H9 (cell line): ENCODE results near the gene RIBC2. TPM values are rescaled to one million over a fixed set of nuclear protein-coding genes. Genes with fewer than 3 reads are reported as not detected.

ENCODE experiments used
- DNase-seq: peaks from one replicate; pipeline ENCODE4 v3.0.0-alpha.2; 2017
- H2AFZ ChIP-seq: one replicate; pipeline ENCODE4 v1.6.1; 2013; ENCODE audit warnings: mild to moderate bottlenecking, low read length, control low read depth, moderate library complexity
- H2AK5ac ChIP-seq: 2 replicates; pipeline ENCODE4 v1.6.1; 2013; ENCODE audit warnings: low read length, control low read depth, mixed read lengths; ENCODE audit not compliant: insufficient read length
- H2BK120ac ChIP-seq: one replicate; pipeline ENCODE4 v1.6.1; 2013; ENCODE audit warnings: low read depth, mild to moderate bottlenecking, low read length, control low read depth, inconsistent platforms; ENCODE audit not compliant: poor library complexity, severe bottlenecking
- H2BK12ac ChIP-seq: 2 replicates; pipeline ENCODE4 v1.6.1; 2013; ENCODE audit warnings: low read length, control low read depth, mixed read lengths, low read depth; ENCODE audit not compliant: insufficient read length
- H2BK15ac ChIP-seq: 2 replicates; pipeline ENCODE4 v1.6.1; 2013; ENCODE audit warnings: low read depth, low read length, control low read depth
- H2BK20ac ChIP-seq: one replicate; pipeline ENCODE4 v1.6.1; 2013; ENCODE audit warnings: low read depth, mild to moderate bottlenecking, low read length, control low read depth, inconsistent platforms; ENCODE audit not compliant: poor library complexity, severe bottlenecking
- H2BK5ac ChIP-seq: 2 replicates; pipeline ENCODE4 v1.6.1; 2013; ENCODE audit warnings: low read length, control low read depth, mixed read lengths; ENCODE audit not compliant: insufficient read length
- H3K14ac ChIP-seq: 2 replicates; pipeline ENCODE4 v1.6.1; 2013; ENCODE audit warnings: low read length, control low read depth; ENCODE audit not compliant: insufficient read depth
- H3K18ac ChIP-seq: 2 replicates; pipeline ENCODE4 v1.6.1; 2013; ENCODE audit warnings: low read depth, mild to moderate bottlenecking, mixed read lengths, low read length, control low read depth; ENCODE audit not compliant: insufficient read length
- H3K23ac ChIP-seq: 2 replicates; pipeline ENCODE4 v1.6.1; 2013; ENCODE audit warnings: low read length, control low read depth, mixed read lengths, low read depth; ENCODE audit not compliant: insufficient read length
- H3K23me2 ChIP-seq: 2 replicates; pipeline ENCODE4 v1.6.1; 2013; ENCODE audit warnings: low read depth, mild to moderate bottlenecking, mixed read lengths, low read length, control low read depth; ENCODE audit not compliant: insufficient read length, poor library complexity, severe bottlenecking
- H3K27ac ChIP-seq: 2 replicates; pipeline ENCODE4 v1.5.1; 2013; ENCODE audit warnings: low read length, control low read depth, mixed read lengths, low read depth; ENCODE audit not compliant: insufficient read length
- H3K27me3 ChIP-seq: 2 replicates; pipeline ENCODE4 v1.6.1; 2013; ENCODE audit warnings: low read length, control low read depth, inconsistent platforms; ENCODE audit not compliant: insufficient read depth
- H3K4ac ChIP-seq: 2 replicates; pipeline ENCODE4 v1.6.1; 2013; ENCODE audit warnings: low read depth, mild to moderate bottlenecking, control low read depth, inconsistent platforms, low read length, moderate library complexity
- H3K4me1 ChIP-seq: 2 replicates; pipeline ENCODE4 v1.6.1; 2013; ENCODE audit warnings: low read length, control low read depth, inconsistent platforms; ENCODE audit not compliant: insufficient read depth
- H3K4me2 ChIP-seq: 2 replicates; pipeline ENCODE4 v1.6.1; 2013; ENCODE audit warnings: low read length, control low read depth, mixed read lengths; ENCODE audit not compliant: insufficient read length, insufficient read depth
- H3K56ac ChIP-seq: 2 replicates; pipeline ENCODE4 v1.6.1; 2013; ENCODE audit warnings: low read depth, mild to moderate bottlenecking, mixed read lengths, low read length, control low read depth; ENCODE audit not compliant: insufficient read length
- H3K79me1 ChIP-seq: 2 replicates; pipeline ENCODE4 v1.6.1; 2013; ENCODE audit warnings: low read depth, mild to moderate bottlenecking, moderate library complexity, low read length, control low read depth, inconsistent platforms; ENCODE audit not compliant: insufficient read depth, poor library complexity, severe bottlenecking
- H3K79me2 ChIP-seq: 2 replicates; pipeline ENCODE4 v1.6.1; 2013; ENCODE audit warnings: low read length, control low read depth, inconsistent platforms; ENCODE audit not compliant: insufficient read depth
- H3K9ac ChIP-seq: 2 replicates; pipeline ENCODE4 v1.6.1; 2013; ENCODE audit warnings: low read length, control low read depth, mixed read lengths; ENCODE audit not compliant: insufficient read length; ENCODE audit errors: extremely low read depth
- H3K9me3 ChIP-seq: one replicate; pipeline ENCODE4 v1.6.1; 2013; ENCODE audit warnings: low read depth, low read length, inconsistent platforms; ENCODE audit not compliant: control insufficient read depth
- H3T11ph ChIP-seq: one replicate; pipeline ENCODE4 v1.6.1; 2013; ENCODE audit warnings: mild to moderate bottlenecking, low read length, control low read depth, inconsistent platforms
- H4K20me1 ChIP-seq: one replicate; pipeline ENCODE4 v1.6.1; 2013; ENCODE audit not compliant: control insufficient read depth, insufficient read length, insufficient read depth
- H4K5ac ChIP-seq: 2 replicates; pipeline ENCODE4 v1.6.1; 2013; ENCODE audit warnings: low read depth, mild to moderate bottlenecking, mixed read lengths, low read length, control low read depth; ENCODE audit not compliant: insufficient read length
- H4K8ac ChIP-seq: replicated peaks from 2 replicates; pipeline ENCODE4 v1.6.1; 2013; ENCODE audit warnings: low read length, control low read depth, mixed read lengths, low read depth; ENCODE audit not compliant: insufficient read length
- H4K91ac ChIP-seq: 2 replicates; pipeline ENCODE4 v1.6.1; 2013; ENCODE audit warnings: low read depth, mild to moderate bottlenecking, moderate library complexity, mixed read lengths, low read length, control low read depth; ENCODE audit not compliant: insufficient read length
- H3K27ac Mint-ChIP-seq, 3 experiments: 2 replicates in 2 of 3; 3 replicates in 1 of 3; pipeline ENCODE4 v1.8.0; 2020 to 2021; ENCODE audit warnings: mixed read lengths in 3 of 3, mild to moderate bottlenecking in 1 of 3, moderate library complexity in 1 of 3
- H3K27me3 Mint-ChIP-seq: 2 replicates; pipeline ENCODE4 v1.8.0; 2021; ENCODE audit warnings: low read depth, mild to moderate bottlenecking, moderate library complexity, mixed read lengths
- H3K36me3 Mint-ChIP-seq, 3 experiments: 2 replicates in 2 of 3; 3 replicates in 1 of 3; pipeline ENCODE4 v1.8.0; 2020 to 2021; ENCODE audit warnings: low read depth in 3 of 3, mixed read lengths in 3 of 3; ENCODE audit not compliant: insufficient read depth in 1 of 3
- H3K4me1 Mint-ChIP-seq, 2 experiments: 2 replicates each; pipeline ENCODE4 v1.8.0; 2020; ENCODE audit warnings: mixed read lengths in 2 of 2
- H3K4me3 Mint-ChIP-seq, 2 experiments: 2 replicates in 1 of 2; 3 replicates in 1 of 2; pipeline ENCODE4 v1.8.0; 2020 to 2021; ENCODE audit warnings: mild to moderate bottlenecking in 2 of 2, mixed read lengths in 2 of 2, moderate library complexity in 1 of 2
- H3K9me3 Mint-ChIP-seq, 2 experiments: 2 replicates in 1 of 2; 3 replicates in 1 of 2; pipeline ENCODE4 v1.8.0; 2020; ENCODE audit warnings: mild to moderate bottlenecking in 2 of 2, mixed read lengths in 2 of 2, moderate library complexity in 1 of 2
- WGBS: extraction: QIAGEN DNeasy Blood & Tissue Kit; methylation state at CpG from one replicate; pipeline ENCODE4 v1.1.7; 2013; ENCODE audit warnings: missing lambda C conversion rate, low lambda C conversion rate, mixed read lengths; ENCODE audit not compliant: insufficient read length; ENCODE audit errors: extremely low coverage; 5-methylcytosine and 5-hydroxymethylcytosine counted together
- total RNA-seq: library from RNA; stranded (reverse); gene quantifications from 2 replicates; pipeline ENCODE4 v1.2.1, GENCODE V29; 2021
- TF ChIP-seq, protein P1 (sequence below): fragments of 200-600 bp; sonication (generic); conservative IDR thresholded peaks from 3 replicates; pipeline ENCODE4 v1.8.0; 2021; ENCODE audit warnings: antibody characterized with exemption, mild to moderate bottlenecking

The RIBC2 gene
- total RNA-seq, 1 experiment from 2014 or later, result 4.1 TPM

DNA sequence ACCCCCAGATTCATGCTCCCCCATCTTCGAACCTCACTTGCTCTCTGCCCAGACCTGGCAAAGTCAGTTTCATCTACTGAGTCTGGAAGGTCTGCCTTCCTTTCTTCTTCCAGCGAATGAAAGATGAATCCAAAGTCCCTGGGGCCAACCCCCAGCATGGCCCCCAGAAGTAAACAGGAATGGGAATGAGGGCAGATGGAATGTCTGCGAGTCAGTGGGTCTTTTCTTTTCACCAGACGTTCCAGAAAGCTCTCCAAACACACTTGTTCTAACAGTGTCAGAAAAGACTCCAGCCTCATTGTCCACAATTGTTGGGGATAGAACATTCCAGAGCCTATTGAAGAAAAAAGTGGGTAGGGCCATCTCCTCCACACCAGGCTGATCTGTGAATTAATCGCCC, 28.6 kb downstream of the RIBC2 start:
- no peak overlapping the region for H3K27ac ChIP-seq
- H4K91ac ChIP-seq, result no peak overlapping the region
- peaks cover 2% of the 10 kb centered on the region for H3K23me2 ChIP-seq
- peaks cover 3% of the 10 kb centered on the region for H4K20me1 ChIP-seq
- H2BK20ac ChIP-seq, result no peak overlapping the region
- no peak overlapping the region for H3K23ac ChIP-seq
- Mint-ChIP-seq H3K27ac (peak overlapping the region in 1 of 3 experiments; percentile 40; a peak in 1 of 7 replicates), H3K27me3 (no peaks in the 10 kb centered on the region; the same call in none of the 2 replicates), H3K36me3 (peaks cover 0 to 4% (median 0%) of the 10 kb centered on the region in 3 experiments; a peak in 1 of 7 replicates), H3K9me3 (peaks cover 0 to 3% of the 10 kb centered on the region in 2 experiments; a peak in 2 of 5 replicates), H3K4me1 (peaks cover 8 to 12% of the 10 kb centered on the region in 2 experiments), H3K4me3 (no peak overlapping the region)
- no peak overlapping the region for H3K14ac ChIP-seq
- no peak overlapping the region for H3K56ac ChIP-seq
- H4K8ac ChIP-seq, result no peak overlapping the region
- no peak overlapping the region for H3T11ph ChIP-seq
- H2BK12ac ChIP-seq, result no peak overlapping the region
- H3K4ac ChIP-seq, result no peak overlapping the region
- no peak overlapping the region for H2BK15ac ChIP-seq
- H3K79me1 ChIP-seq, result no peaks in the 10 kb centered on the region
- H2BK5ac ChIP-seq, result no peak overlapping the region
- no peak overlapping the region for H3K18ac ChIP-seq
- TF ChIP-seq, protein P1, sequence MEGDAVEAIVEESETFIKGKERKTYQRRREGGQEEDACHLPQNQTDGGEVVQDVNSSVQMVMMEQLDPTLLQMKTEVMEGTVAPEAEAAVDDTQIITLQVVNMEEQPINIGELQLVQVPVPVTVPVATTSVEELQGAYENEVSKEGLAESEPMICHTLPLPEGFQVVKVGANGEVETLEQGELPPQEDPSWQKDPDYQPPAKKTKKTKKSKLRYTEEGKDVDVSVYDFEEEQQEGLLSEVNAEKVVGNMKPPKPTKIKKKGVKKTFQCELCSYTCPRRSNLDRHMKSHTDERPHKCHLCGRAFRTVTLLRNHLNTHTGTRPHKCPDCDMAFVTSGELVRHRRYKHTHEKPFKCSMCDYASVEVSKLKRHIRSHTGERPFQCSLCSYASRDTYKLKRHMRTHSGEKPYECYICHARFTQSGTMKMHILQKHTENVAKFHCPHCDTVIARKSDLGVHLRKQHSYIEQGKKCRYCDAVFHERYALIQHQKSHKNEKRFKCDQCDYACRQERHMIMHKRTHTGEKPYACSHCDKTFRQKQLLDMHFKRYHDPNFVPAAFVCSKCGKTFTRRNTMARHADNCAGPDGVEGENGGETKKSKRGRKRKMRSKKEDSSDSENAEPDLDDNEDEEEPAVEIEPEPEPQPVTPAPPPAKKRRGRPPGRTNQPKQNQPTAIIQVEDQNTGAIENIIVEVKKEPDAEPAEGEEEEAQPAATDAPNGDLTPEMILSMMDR, result no peak
- WGBS, result no CpG with 5 or more reads among the region's 5 CpGs
- H3K9me3 ChIP-seq, result no peaks in the 10 kb centered on the region
- H3K79me2 ChIP-seq, result no peaks in the 10 kb centered on the region
- no peak overlapping the region for H3K4me2 ChIP-seq
- H2BK120ac ChIP-seq, result no peak overlapping the region
- H3K9ac ChIP-seq, result no peak overlapping the region
- H4K5ac ChIP-seq, result no peak overlapping the region
- H2AFZ ChIP-seq, result no peak overlapping the region
- no peak overlapping the region for H2AK5ac ChIP-seq
- no peaks in the 10 kb centered on the region for H3K27me3 ChIP-seq
- DNase-seq, result no peak
- H3K4me1 ChIP-seq, result 0 out of 2 replicates have a peak, but pooled peaks cover 2% of the 10 kb centered on the region
